Measurements from ENCODE around the gene CCDC187. TPM values are rescaled to one million over a fixed set of nuclear protein-coding genes. Genes with fewer than 3 reads are reported as not detected.
"Not testable (repeated sequence)": the region's sequence is repeated elsewhere in the genome, so short reads cannot be mapped to it uniquely, and the experiment has no call there.

Gene CCDC187
- total RNA-seq, 2 donors from 2014 or later = 1.2 TPM; not detected in 1

- Histone ChIP-seq H3K4me1 (replicated peaks) (peaks cover 14% of the 10 kb centered on the region), H3K36me3 (no peaks in the 10 kb centered on the region), H3K9me3 (no peaks in the 10 kb centered on the region), H3K4me3 (no peak overlapping the region), H3K27me3 (replicated peaks; ENCODE audit: insufficient read depth) (no peaks in the 10 kb centered on the region), H3K27ac (peak overlapping the region; percentile 75 to 78)
- intact Hi-C loops (cut with DNase I) = no loop called here
- TF ChIP-seq POLR2AphosphoS5 (IDR thresholded peaks at IDR 0.05) (no peak), POLR2A (IDR thresholded peaks at IDR 0.05) (no peak)
- TF ChIP-seq, protein P1, sequence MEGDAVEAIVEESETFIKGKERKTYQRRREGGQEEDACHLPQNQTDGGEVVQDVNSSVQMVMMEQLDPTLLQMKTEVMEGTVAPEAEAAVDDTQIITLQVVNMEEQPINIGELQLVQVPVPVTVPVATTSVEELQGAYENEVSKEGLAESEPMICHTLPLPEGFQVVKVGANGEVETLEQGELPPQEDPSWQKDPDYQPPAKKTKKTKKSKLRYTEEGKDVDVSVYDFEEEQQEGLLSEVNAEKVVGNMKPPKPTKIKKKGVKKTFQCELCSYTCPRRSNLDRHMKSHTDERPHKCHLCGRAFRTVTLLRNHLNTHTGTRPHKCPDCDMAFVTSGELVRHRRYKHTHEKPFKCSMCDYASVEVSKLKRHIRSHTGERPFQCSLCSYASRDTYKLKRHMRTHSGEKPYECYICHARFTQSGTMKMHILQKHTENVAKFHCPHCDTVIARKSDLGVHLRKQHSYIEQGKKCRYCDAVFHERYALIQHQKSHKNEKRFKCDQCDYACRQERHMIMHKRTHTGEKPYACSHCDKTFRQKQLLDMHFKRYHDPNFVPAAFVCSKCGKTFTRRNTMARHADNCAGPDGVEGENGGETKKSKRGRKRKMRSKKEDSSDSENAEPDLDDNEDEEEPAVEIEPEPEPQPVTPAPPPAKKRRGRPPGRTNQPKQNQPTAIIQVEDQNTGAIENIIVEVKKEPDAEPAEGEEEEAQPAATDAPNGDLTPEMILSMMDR (IDR thresholded peaks at IDR 0.05) = no peak
- WGBS = 91% methylated on average over 13 of the region's 13 CpGs
- no peak for DNase-seq (ENCODE audit: low spot score)
Observed at GRCh38 chr9:136325358-136325757, 21.5 kb upstream of the CCDC187 start.

GRCh38 chr9:136324501-136325300, 20.8 kb upstream of the CCDC187 start:
- peaks cover 14% of the 10 kb centered on the region for H3K4me1 ChIP-seq (replicated peaks)
- no peak for DNase-seq (ENCODE audit: low spot score)
- no peak for TF ChIP-seq POLR2AphosphoS5 (IDR thresholded peaks at IDR 0.05)
- TF ChIP-seq, protein P1 (IDR thresholded peaks at IDR 0.05) = no peak
- TF ChIP-seq POLR2A (IDR thresholded peaks at IDR 0.05) = no peak
- intact Hi-C loops (cut with DNase I) = no loop called here
- no peak overlapping the region for H3K4me3 ChIP-seq
- H3K36me3 ChIP-seq = no peaks in the 10 kb centered on the region
- no peaks in the 10 kb centered on the region for H3K27me3 ChIP-seq (replicated peaks; ENCODE audit: insufficient read depth)
- WGBS = 68% methylated on average over 15 of the region's 24 CpGs
- H3K27ac ChIP-seq = peak overlapping the region in 1 of 2 donors; percentile 78
- H3K9me3 ChIP-seq = no peaks in the 10 kb centered on the region

GRCh38 chr9:136323371-136323789, 19.5 kb upstream of the CCDC187 start:
- Histone ChIP-seq H3K4me3 (no peak overlapping the region), H3K36me3 (no peaks in the 10 kb centered on the region), H3K4me1 (replicated peaks) (peaks cover 6% of the 10 kb centered on the region), H3K27ac (no peak overlapping the region), H3K27me3 (replicated peaks; ENCODE audit: insufficient read depth) (no peaks in the 10 kb centered on the region), H3K9me3 (no peaks in the 10 kb centered on the region)
- TF ChIP-seq POLR2A (IDR thresholded peaks at IDR 0.05) = no peak
- no peak for TF ChIP-seq POLR2AphosphoS5 (IDR thresholded peaks at IDR 0.05)
- peak; percentile 24 for DNase-seq (ENCODE audit: low spot score)
- 41% methylated on average over 16 of the region's 17 CpGs for WGBS
- intact Hi-C loops (cut with DNase I) = no loop called here

GRCh38 chr9:136322756-136323330, 18.9 kb upstream of the CCDC187 start:
- no peaks in the 10 kb centered on the region for H3K27me3 ChIP-seq (replicated peaks; ENCODE audit: insufficient read depth)
- no peak for DNase-seq (ENCODE audit: low spot score)
- WGBS = 54% methylated on average over 20 of the region's 23 CpGs
- TF ChIP-seq POLR2A (IDR thresholded peaks at IDR 0.05) (no peak), POLR2AphosphoS5 (IDR thresholded peaks at IDR 0.05) (no peak)
- H3K4me3 ChIP-seq = no peak overlapping the region
- intact Hi-C loops (cut with DNase I) = no loop called here
- H3K36me3 ChIP-seq = no peaks in the 10 kb centered on the region
- no peak overlapping the region for H3K27ac ChIP-seq
- H3K9me3 ChIP-seq = no peaks in the 10 kb centered on the region
- H3K4me1 ChIP-seq (replicated peaks) = peaks cover under 1% of the 10 kb centered on the region

- no peak overlapping the region for H3K4me3 ChIP-seq
- 85% methylated on average over 19 of the region's 19 CpGs for WGBS
- DNase-seq (ENCODE audit: low spot score) = no peak
- TF ChIP-seq POLR2AphosphoS5 (IDR thresholded peaks at IDR 0.05) = no peak
- no peak for TF ChIP-seq POLR2A (IDR thresholded peaks at IDR 0.05)
- TF ChIP-seq, protein P1 (IDR thresholded peaks at IDR 0.05) = no peak
- H3K27ac ChIP-seq = no peak overlapping the region
- H3K27me3 ChIP-seq (replicated peaks; ENCODE audit: insufficient read depth) = no peaks in the 10 kb centered on the region
- H3K36me3 ChIP-seq = no peaks in the 10 kb centered on the region
- H3K4me1 ChIP-seq (replicated peaks) = no peaks in the 10 kb centered on the region
- no peaks in the 10 kb centered on the region for H3K9me3 ChIP-seq
- intact Hi-C loops (cut with DNase I) = no loop called here
Observed at GRCh38 chr9:136321561-136321960, 17.7 kb upstream of the CCDC187 start.

DNA sequence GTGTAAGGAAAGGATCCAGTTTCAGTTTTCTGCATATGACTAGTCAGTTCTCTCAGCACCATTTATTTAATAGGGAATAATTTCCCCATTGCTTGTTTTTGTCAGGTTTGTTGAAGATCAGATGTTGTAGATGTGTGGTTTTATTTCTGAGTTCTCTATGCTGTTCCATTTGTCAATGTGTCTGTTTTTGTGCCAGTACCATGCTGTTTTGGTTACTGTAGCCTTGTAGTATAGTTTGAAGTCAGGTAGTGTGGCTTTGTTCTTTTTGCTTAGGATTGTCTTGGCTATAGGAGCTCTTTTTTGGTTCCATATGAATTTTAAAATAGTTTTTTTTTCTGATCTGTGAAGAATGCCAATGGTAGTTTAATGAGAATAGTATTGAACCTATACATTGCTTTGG, 17.1 kb upstream of the CCDC187 start:
- H3K4me3 ChIP-seq; DNase-seq (ENCODE audit: low spot score); intact Hi-C loops (cut with DNase I); H3K27me3 ChIP-seq (replicated peaks; ENCODE audit: insufficient read depth); H3K27ac ChIP-seq; H3K9me3 ChIP-seq; H3K36me3 ChIP-seq; H3K4me1 ChIP-seq (replicated peaks): not testable (repeated sequence)

GRCh38 chr9:136319955-136320354, 16.1 kb upstream of the CCDC187 start:
- H3K4me1 ChIP-seq (replicated peaks); H3K27ac ChIP-seq; H3K9me3 ChIP-seq; H3K36me3 ChIP-seq; DNase-seq (ENCODE audit: low spot score); H3K4me3 ChIP-seq; H3K27me3 ChIP-seq (replicated peaks; ENCODE audit: insufficient read depth); intact Hi-C loops (cut with DNase I): not testable (repeated sequence)
- 90% methylated on average over 3 of the region's 3 CpGs for WGBS

GRCh38 chr9:136319244-136319643, 15.3 kb upstream of the CCDC187 start:
- H3K4me1 ChIP-seq (replicated peaks); DNase-seq (ENCODE audit: low spot score); H3K4me3 ChIP-seq; H3K36me3 ChIP-seq; H3K27me3 ChIP-seq (replicated peaks; ENCODE audit: insufficient read depth); H3K9me3 ChIP-seq; intact Hi-C loops (cut with DNase I); H3K27ac ChIP-seq: not testable (repeated sequence)
- 95% methylated on average over 14 of the region's 14 CpGs for WGBS
